Measurements from ENCODE around the gene SLC13A5. TPM values are rescaled to one million over a fixed set of nuclear protein-coding genes. Genes with fewer than 3 reads are reported as not detected.

Gene SLC13A5
- polyA plus RNA-seq, 1 of the 3 experiments (the other 2 are of a cell fraction), result not detected

DNA sequence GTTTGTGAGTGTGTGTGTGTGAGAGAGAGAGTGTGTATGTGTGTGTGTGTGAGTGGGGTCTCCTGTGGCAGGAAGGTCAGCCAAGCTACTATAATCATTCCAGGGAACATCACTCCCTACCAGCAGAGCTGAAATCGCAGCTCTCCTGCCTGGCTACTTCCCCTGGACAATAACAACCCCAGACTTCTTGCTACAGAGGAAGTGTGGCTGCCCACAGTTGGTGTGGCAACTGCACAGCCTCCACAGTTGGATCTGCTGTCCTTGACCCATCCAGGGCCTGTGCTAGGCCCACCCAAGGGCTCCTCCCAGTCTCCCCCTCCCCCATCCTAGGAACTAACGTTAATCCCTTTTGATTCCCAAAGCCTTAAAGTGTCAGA is 1.5 kb downstream of the SLC13A5 start:
- Histone ChIP-seq H3K4me1 (ENCODE audit: control insufficient read depth in 1 of 2, insufficient read depth in 2 of 2, low read depth in 1 of 2, low read length in 1 of 2) (no peaks in the 10 kb centered on the region), H3F3A (replicated peaks; ENCODE audit: insufficient read depth) (no peaks in the 10 kb centered on the region), H3K4me3 (ENCODE audit: low read depth in 2 of 2, low read length in 1 of 2) (no peak overlapping the region), H3K27me3 (ENCODE audit: insufficient read depth) (peaks cover 61% of the 10 kb centered on the region), H3K27ac (ENCODE audit: low read depth in 2 of 2, low read length in 1 of 2) (no peak overlapping the region), H2AFZ (ENCODE audit: low read depth) (no peak overlapping the region), H3K4me2 (no peak overlapping the region), H4K20me1 (ENCODE audit: insufficient read depth) (no peaks in the 10 kb centered on the region), H3K9ac (no peak overlapping the region), H3K79me2 (ENCODE audit: insufficient read depth) (no peaks in the 10 kb centered on the region), H3K9me3 (no peaks in the 10 kb centered on the region), H3K9me2 (no peaks in the 10 kb centered on the region), H3K36me3 (replicated peaks in 1 of 2; ENCODE audit: control insufficient read depth in 1 of 2, insufficient read depth in 2 of 2, low read length in 1 of 2) (no peaks in the 10 kb centered on the region)
- no peak for TF ChIP-seq TEAD4 (IDR thresholded peaks at IDR 0.05; ENCODE audit: borderline replicate concordance, insufficient read depth)
- TF ChIP-seq YY1 (IDR thresholded peaks at IDR 0.05; ENCODE audit: low read depth), result no peak
- no peak for TF ChIP-seq USF2 (IDR thresholded peaks at IDR 0.05; ENCODE audit: borderline replicate concordance, low read depth, low read length)
- no peak for TF ChIP-seq SIN3A (IDR thresholded peaks at IDR 0.05; ENCODE audit: borderline replicate concordance, low read depth, low read length)
- no peak for TF ChIP-seq JUND (IDR thresholded peaks at IDR 0.05)
- no peak for TF ChIP-seq CHD2 (IDR thresholded peaks at IDR 0.05; ENCODE audit: low read length, partially characterized antibody)
- no peak for TF ChIP-seq CTCF (IDR thresholded peaks at IDR 0.05)
- CTCF ChIA-PET, result interaction anchor here (0.9 to 1.1 kb wide), 2 partner anchors 11 to 168 kb away, joined by 3 read pairs; no protein-coding TSS in a partner anchor
- 20% methylated on average over 2 of the region's 2 CpGs for WGBS (ENCODE audit: low lambda C conversion rate)
- DNase-seq, result no peak
- POLR2A ChIA-PET, result no interaction called here

GRCh38 chr17:6711081-6711674 is 2.0 kb downstream of the SLC13A5 start:
- DNase-seq, result no peak
- no peak overlapping the region for H3K4me3 ChIP-seq (ENCODE audit: low read depth in 2 of 2, low read length in 1 of 2)
- no peaks in the 10 kb centered on the region for H3K36me3 ChIP-seq (replicated peaks in 1 of 2; ENCODE audit: control insufficient read depth in 1 of 2, insufficient read depth in 2 of 2, low read length in 1 of 2)
- no peaks in the 10 kb centered on the region for H3F3A ChIP-seq (replicated peaks; ENCODE audit: insufficient read depth)
- H2AFZ ChIP-seq (ENCODE audit: low read depth), result no peak overlapping the region
- no peak for TF ChIP-seq EZH2phosphoT487 (IDR thresholded peaks at IDR 0.05; ENCODE audit: borderline replicate concordance, low read depth)
- TF ChIP-seq, protein P1, sequence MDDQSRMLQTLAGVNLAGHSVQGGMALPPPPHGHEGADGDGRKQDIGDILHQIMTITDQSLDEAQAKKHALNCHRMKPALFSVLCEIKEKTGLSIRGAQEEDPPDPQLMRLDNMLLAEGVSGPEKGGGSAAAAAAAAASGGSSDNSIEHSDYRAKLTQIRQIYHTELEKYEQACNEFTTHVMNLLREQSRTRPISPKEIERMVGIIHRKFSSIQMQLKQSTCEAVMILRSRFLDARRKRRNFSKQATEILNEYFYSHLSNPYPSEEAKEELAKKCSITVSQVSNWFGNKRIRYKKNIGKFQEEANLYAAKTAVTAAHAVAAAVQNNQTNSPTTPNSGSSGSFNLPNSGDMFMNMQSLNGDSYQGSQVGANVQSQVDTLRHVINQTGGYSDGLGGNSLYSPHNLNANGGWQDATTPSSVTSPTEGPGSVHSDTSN (IDR thresholded peaks at IDR 0.05), result no peak
- H3K27me3 ChIP-seq (ENCODE audit: insufficient read depth), result peaks cover 65% of the 10 kb centered on the region
- H3K27ac ChIP-seq (ENCODE audit: low read depth in 2 of 2, low read length in 1 of 2), result no peak overlapping the region
- no peaks in the 10 kb centered on the region for H3K9me3 ChIP-seq
- CTCF ChIA-PET, result interaction anchor here (1.1 kb wide), 1 partner anchor 10 kb away, joined by 3 read pairs; no protein-coding TSS in a partner anchor
- H3K4me2 ChIP-seq, result no peak overlapping the region
- H3K4me1 ChIP-seq (ENCODE audit: control insufficient read depth in 1 of 2, insufficient read depth in 2 of 2, low read depth in 1 of 2, low read length in 1 of 2), result no peaks in the 10 kb centered on the region
- H4K20me1 ChIP-seq (ENCODE audit: insufficient read depth), result no peaks in the 10 kb centered on the region
- WGBS (ENCODE audit: low lambda C conversion rate), result 13% methylated on average over 5 of the region's 7 CpGs
- H3K9me2 ChIP-seq, result no peaks in the 10 kb centered on the region
- POLR2A ChIA-PET, result no interaction called here
- H3K79me2 ChIP-seq (ENCODE audit: insufficient read depth), result no peaks in the 10 kb centered on the region
- H3K9ac ChIP-seq, result no peak overlapping the region

All from SK-N-SH (cell line).